Neural progenitor cell (in vitro differentiated cells): ENCODE data around the gene C1QTNF1.

Experiments
- CTCF ChIP-seq: fragments of 200-600 bp; sonication (generic); IDR thresholded peaks from 2 replicates; pipeline ENCODE4 v1.5.1; 2017; ENCODE audit warnings: antibody characterized with exemption, mild to moderate bottlenecking
- EZH2 ChIP-seq: fragments of 200-600 bp; sonication (generic); IDR thresholded peaks from 2 replicates; pipeline ENCODE4 v1.6.1; 2017; ENCODE audit warnings: antibody characterized with exemption, mild to moderate bottlenecking, moderate library complexity
- EZH2phosphoT487 ChIP-seq: fragments of 200-600 bp; sonication (generic); IDR thresholded peaks from 2 replicates; pipeline ENCODE4 v1.6.1; 2017; ENCODE audit warnings: antibody characterized with exemption

GRCh38 chr17:79007504-79008381 lies 16.2 kb upstream of the C1QTNF1 start:
- no peak for TF ChIP-seq EZH2phosphoT487
- TF ChIP-seq CTCF = no peak
- no peak for TF ChIP-seq EZH2
